Keratinocyte (primary cell): ENCODE data around the gene FOXS1. TPM values are rescaled to one million over a fixed set of nuclear protein-coding genes. Genes with fewer than 3 reads are reported as not detected.

ENCODE experiments used
- DNase-seq: peaks from one replicate; pipeline ENCODE4 v3.0.0-alpha.2; 2011; ENCODE audit warnings: low read depth, missing footprints, low spot score
- FAIRE-seq: peaks from 2 replicates; lab custom pipeline; 2011; peaks lifted over from hg19 to GRCh38; lab: Jason Lieb, UNC
- H2AFZ ChIP-seq: 2 replicates; pipeline ENCODE4 v1.6.0; 2012; ENCODE audit warnings: low read length, control low read depth, inconsistent platforms; ENCODE audit not compliant: control insufficient read depth
- H3K27ac ChIP-seq: 2 replicates; pipeline ENCODE4 v1.5.1; 2011; ENCODE audit warnings: low read length; ENCODE audit not compliant: control insufficient read depth, insufficient read depth
- H3K27me3 ChIP-seq: 3 replicates; pipeline ENCODE4 v1.6.0; 2011; ENCODE audit warnings: low read length; ENCODE audit not compliant: control insufficient read depth, insufficient read depth; ENCODE audit errors: extremely low read depth
- H3K36me3 ChIP-seq, 2 experiments: 2 replicates in 1 of 2; 3 replicates in 1 of 2; pipeline ENCODE4 v1.5.1; 2011; ENCODE audit warnings: low read length in 2 of 2, mild to moderate bottlenecking in 1 of 2; ENCODE audit not compliant: control insufficient read depth in 2 of 2, insufficient read depth in 2 of 2; ENCODE audit errors: extremely low read depth in 1 of 2
- H3K4me1 ChIP-seq: 3 replicates; pipeline ENCODE4 v1.5.1; 2011; ENCODE audit warnings: low read length; ENCODE audit not compliant: control insufficient read depth, insufficient read depth; ENCODE audit errors: extremely low read depth
- H3K4me2 ChIP-seq: 3 replicates; pipeline ENCODE4 v1.6.0; 2011; ENCODE audit warnings: low read depth, low read length; ENCODE audit not compliant: control insufficient read depth, insufficient read depth; ENCODE audit errors: extremely low read depth
- H3K4me3 ChIP-seq, 3 experiments: fragments of 200-600 bp in 1 of 3; sonication (generic) in 1 of 3; 2 replicates in 2 of 3; 3 replicates in 1 of 3; pipeline ENCODE4 v1.5.1; 2011 to 2016; ENCODE audit warnings: low read length in 3 of 3, mild to moderate bottlenecking in 3 of 3, control low read depth in 2 of 3, inconsistent platforms in 1 of 3, low read depth in 1 of 3, mixed read lengths in 1 of 3, mixed run types in 1 of 3, moderate library complexity in 1 of 3; ENCODE audit not compliant: control insufficient read depth in 2 of 3, insufficient read depth in 2 of 3; ENCODE audit errors: extremely low read depth in 1 of 3
- H3K79me2 ChIP-seq: 2 replicates; pipeline ENCODE4 v1.6.0; 2012; ENCODE audit warnings: low read length; ENCODE audit not compliant: control insufficient read depth, insufficient read depth
- H3K9ac ChIP-seq: 3 replicates; pipeline ENCODE4 v1.6.0; 2011; ENCODE audit warnings: low read length; ENCODE audit not compliant: control insufficient read depth, insufficient read depth; ENCODE audit errors: extremely low read depth
- H3K9me1 ChIP-seq: 3 replicates; pipeline ENCODE4 v1.6.0; 2011; ENCODE audit warnings: low read length; ENCODE audit not compliant: control insufficient read depth, insufficient read depth; ENCODE audit errors: extremely low read depth
- H3K9me3 ChIP-seq: 2 replicates; pipeline ENCODE4 v1.5.1; 2012; ENCODE audit warnings: low read depth, low read length; ENCODE audit not compliant: control insufficient read depth
- H4K20me1 ChIP-seq: 3 replicates; pipeline ENCODE4 v1.6.0; 2011; ENCODE audit warnings: low read length; ENCODE audit not compliant: control insufficient read depth, insufficient read depth; ENCODE audit errors: extremely low read depth
- CTCF ChIP-seq, 3 experiments: IDR thresholded peaks in 1 of 3; conservative IDR thresholded peaks in 1 of 3; optimal IDR thresholded peaks in 1 of 3; 2 replicates in 2 of 3; 3 replicates in 1 of 3; pipeline versions ENCODE3 to v1.5.1; 2011; ENCODE audit warnings: low read length in 3 of 3, mild to moderate bottlenecking in 3 of 3, moderate library complexity in 2 of 3, control low read depth in 1 of 3, inconsistent platforms in 1 of 3; ENCODE audit not compliant: insufficient read depth in 2 of 3; ENCODE audit errors: extremely low read depth in 1 of 3
- EZH2 ChIP-seq: IDR thresholded peaks from one replicate; pipeline ENCODE4 v1.6.1; 2012; ENCODE audit warnings: inconsistent platforms, mild to moderate bottlenecking, low read length, moderate library complexity
- dilution Hi-C: fragments of 300-500 bp; cut with MboI; formaldehyde crosslinking; loops from one replicate; pipeline ENCODE4 v1.7.0; 2020; ENCODE audit warnings: low sequenced_read_pairs; ENCODE audit not compliant: extremely low pct_ligation_motif_present
- polyA plus RNA-seq, 5 experiments: library from polyadenylated mRNA; depleted of rRNA in 3 of 5; stranded (reverse) in 3 of 5; stranded (forward) in 1 of 5; unstranded in 1 of 5; fragments of >200 nt; gene quantifications; 1 replicate in 1 of 5; 2 replicates in 3 of 5; 3 replicates in 1 of 5; pipeline versions ENCODE4 v1.2.1 to v1.2.3, GENCODE V29; 2011 to 2012; ENCODE audit warnings: missing spikeins in 2 of 5, low read depth in 1 of 5, low replicate concordance in 1 of 5

The FOXS1 gene
- polyA plus RNA-seq, 1 donor (not counting 4 experiments of a cell fraction or from before 2014, with no cell fraction given): not detected

GRCh38 chr20:31859266-31859997 is 14.0 kb upstream of the FOXS1 start:
- dilution Hi-C loops: no loop called here
- no peak for DNase-seq
- H3K9me3 ChIP-seq: no peaks in the 10 kb centered on the region
- no peak overlapping the region for H2AFZ ChIP-seq
- no peak overlapping the region for H3K4me3 ChIP-seq
- H3K36me3 ChIP-seq: no peaks in the 10 kb centered on the region
- H3K27ac ChIP-seq: no peak overlapping the region
- no peak overlapping the region for H3K9ac ChIP-seq
- TF ChIP-seq EZH2 (no peak), CTCF (optimal IDR thresholded peaks at IDR 0.05 in 1 of 3, IDR thresholded peaks at IDR 0.05 in 1 of 3, conservative IDR thresholded peaks at IDR 0.05 in 1 of 3; ENCODE audit: extremely low read depth in 1 of 3, insufficient read depth in 2 of 3, low read length in 3 of 3) (no peak)
- FAIRE-seq: no peak
- peaks cover 2% of the 10 kb centered on the region for H3K4me1 ChIP-seq
- no peaks in the 10 kb centered on the region for H4K20me1 ChIP-seq
- peaks cover 45% of the 10 kb centered on the region for H3K27me3 ChIP-seq
- H3K4me2 ChIP-seq: no peak overlapping the region
- H3K79me2 ChIP-seq: no peaks in the 10 kb centered on the region
- H3K9me1 ChIP-seq: no peaks in the 10 kb centered on the region

GRCh38 chr20:31858760-31859083 is 13.3 kb upstream of the FOXS1 start:
- H3K27ac ChIP-seq: no peak overlapping the region
- no peaks in the 10 kb centered on the region for H4K20me1 ChIP-seq
- H3K79me2 ChIP-seq: no peaks in the 10 kb centered on the region
- H3K9ac ChIP-seq: no peak overlapping the region
- TF ChIP-seq CTCF (optimal IDR thresholded peaks at IDR 0.05 in 1 of 3, IDR thresholded peaks at IDR 0.05 in 1 of 3, conservative IDR thresholded peaks at IDR 0.05 in 1 of 3; ENCODE audit: extremely low read depth in 1 of 3, insufficient read depth in 2 of 3, low read length in 3 of 3) (no peak), EZH2 (no peak)
- no peak overlapping the region for H3K4me2 ChIP-seq
- DNase-seq: no peak
- no peak overlapping the region for H3K4me3 ChIP-seq
- peaks cover 45% of the 10 kb centered on the region for H3K27me3 ChIP-seq
- H2AFZ ChIP-seq: no peak overlapping the region
- H3K9me3 ChIP-seq: no peaks in the 10 kb centered on the region
- no peaks in the 10 kb centered on the region for H3K9me1 ChIP-seq
- H3K4me1 ChIP-seq: peaks cover 2% of the 10 kb centered on the region
- no peak for FAIRE-seq
- H3K36me3 ChIP-seq: no peaks in the 10 kb centered on the region
- dilution Hi-C loops: no loop called here
